Suppressor macrophage treated with lipopolysaccharide for 4 hours (primary cell): Measurements from ENCODE around the gene VMP1.
"Not testable (repeated sequence)": the region's sequence is repeated elsewhere in the genome, so short reads cannot be mapped to it uniquely, and the experiment has no call there.

ENCODE experiments used
- DNase-seq: peaks from one replicate; pipeline ENCODE4 v3.0.0-alpha.2; 2020

The VMP1 gene

DNA sequence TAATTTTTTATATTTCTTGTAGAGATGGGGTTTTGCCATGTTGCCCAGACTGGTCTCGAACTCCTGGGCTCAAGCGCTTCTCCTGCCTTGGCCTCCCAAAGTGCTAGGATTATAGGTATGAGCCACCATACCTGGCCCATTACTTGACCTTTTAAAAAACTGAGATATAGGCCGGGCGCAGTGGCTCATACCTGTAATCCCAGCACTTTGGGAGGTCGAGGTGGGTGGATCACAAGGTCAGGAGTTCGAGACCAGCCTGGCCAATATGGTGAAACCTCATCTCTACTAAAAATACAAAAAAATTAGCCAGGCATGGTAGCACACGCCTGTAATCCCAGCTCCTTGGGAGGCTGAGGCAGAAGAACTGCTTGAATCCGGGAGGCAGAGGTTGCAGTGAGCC lies 166.0 kb downstream of the VMP1 start:
- DNase-seq = not testable (repeated sequence)

DNA sequence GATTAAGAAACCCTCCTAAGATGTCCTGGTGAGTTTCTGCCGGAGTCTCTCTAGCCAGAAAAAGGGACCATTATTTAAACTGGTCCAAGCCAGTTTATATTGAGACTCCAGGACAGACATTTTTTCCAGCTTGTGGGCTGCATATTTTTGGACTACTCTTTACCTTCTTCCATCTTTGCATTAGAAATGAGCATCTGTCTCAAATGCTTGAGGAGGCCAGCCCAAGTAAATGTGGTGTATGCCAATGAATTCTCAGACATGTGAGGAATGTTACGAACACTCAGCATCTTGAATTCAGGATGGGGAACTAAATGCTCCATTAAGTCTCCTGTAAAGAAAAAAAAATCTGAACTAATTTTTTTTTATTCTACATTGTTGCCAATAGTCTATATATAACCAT lies 166.9 kb downstream of the VMP1 start:
- DNase-seq = no peak

- peak; percentile 22 for DNase-seq
Observed at GRCh38 chr17:59876107-59876506, 168.7 kb downstream of the VMP1 start.

- no peak for DNase-seq
Observed at GRCh38 chr17:59877965-59878364, 170.5 kb downstream of the VMP1 start.

DNA sequence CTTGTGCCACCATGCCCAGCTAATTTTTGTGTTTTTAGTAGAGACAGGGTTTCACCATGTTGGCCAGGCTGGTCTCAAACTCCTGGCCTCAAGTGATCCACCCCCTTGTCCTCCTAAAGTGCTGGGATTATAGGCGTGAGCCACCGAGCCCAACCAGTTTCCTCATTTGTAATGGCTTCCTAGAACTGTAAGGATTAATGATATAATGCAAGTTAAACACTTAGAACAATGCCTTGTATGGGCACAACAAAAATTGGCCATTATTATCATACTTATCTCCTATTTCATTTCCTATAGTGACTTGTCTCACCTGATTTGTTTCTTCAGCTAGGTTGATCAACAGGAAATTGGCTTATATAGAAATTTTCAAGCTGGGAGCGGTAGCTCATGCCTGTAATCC lies 171.2 kb downstream of the VMP1 start:
- no peak for DNase-seq

GRCh38 chr17:59884861-59885260 lies 177.4 kb downstream of the VMP1 start:
- DNase-seq = no peak

DNA sequence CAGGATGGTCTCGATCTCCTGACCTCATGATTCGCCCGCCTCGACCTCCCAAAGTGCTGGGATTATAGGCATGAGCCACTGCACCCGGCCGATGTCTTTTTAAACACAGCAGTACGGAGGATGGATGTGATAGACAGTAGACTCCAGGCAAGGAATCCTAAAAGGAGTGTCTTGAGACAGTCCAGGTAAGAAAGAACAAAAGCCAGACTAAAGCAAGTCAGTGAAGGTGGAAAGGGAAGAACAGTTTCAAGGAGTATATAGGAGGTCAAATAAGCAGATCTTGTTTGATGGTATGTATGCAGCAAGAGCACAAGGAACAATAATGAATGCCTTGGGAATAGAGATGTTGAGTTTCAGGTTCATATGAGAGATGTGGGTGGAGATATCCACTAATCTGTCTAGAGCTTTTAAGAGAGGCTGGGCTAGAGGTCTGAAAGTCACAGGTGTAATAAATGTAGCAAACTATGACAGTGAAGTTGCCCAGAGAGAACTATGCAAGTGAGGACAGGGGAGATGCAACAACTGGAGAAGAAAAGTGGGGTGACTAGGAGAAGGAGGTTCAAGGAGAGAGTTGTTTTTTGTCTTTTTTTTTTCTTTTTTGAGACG lies 180.8 kb downstream of the VMP1 start:
- no peak for DNase-seq

GRCh38 chr17:59890720-59891119 lies 183.3 kb downstream of the VMP1 start:
- DNase-seq = peak; percentile 6
